DMS79 (cell line): ENCODE measurements around the gene TERB1.

ENCODE experiments used
- DNase-seq: peaks from one replicate; lab custom pipeline; 2025; lab: John Stamatoyannopoulos, UW

The TERB1 gene

DNA sequence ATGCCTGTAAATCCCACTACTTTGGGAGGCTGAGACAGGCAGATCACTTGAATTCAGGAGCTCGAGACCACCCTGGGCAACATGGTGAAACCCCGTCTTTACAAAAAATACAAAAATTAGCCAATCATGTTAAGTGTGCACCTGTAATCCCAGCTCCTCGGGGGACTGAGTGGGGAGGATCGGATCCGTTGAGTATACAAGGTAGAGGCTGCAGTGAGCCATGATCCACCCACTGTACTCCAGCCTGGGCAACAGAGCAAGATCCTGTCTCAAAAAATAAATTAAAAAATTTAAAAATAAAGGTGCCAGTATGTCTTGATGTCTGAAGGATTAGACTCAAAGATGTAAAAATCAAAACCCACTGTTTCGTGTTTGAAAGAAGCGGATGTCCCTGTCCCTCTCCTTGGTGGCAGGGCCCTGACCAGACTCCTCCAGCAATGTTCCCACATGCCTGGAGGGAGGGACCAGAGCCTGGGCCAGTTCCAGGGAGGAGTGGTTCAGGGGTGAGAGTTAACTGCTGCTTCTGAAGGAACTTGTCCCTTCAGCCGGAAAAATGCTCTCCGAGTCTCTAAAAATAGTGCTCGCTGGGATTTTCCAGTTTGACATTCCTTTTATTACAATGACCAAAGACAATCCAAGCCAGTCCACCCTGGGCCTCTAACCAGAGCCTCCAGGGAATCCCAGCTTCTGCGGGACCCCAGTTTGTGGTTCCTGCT lies 95.4 kb downstream of the TERB1 start:
- DNase-seq, result no peak
